HG03520 (cell line): Measurements from ENCODE around the gene FZD8.

Experiments
- ATAC-seq: cut with Tn5 transposase; IDR thresholded peaks from one replicate; pipeline ENCODE4 v1.9.1; 2021; ENCODE audit warnings: mild to moderate bottlenecking, moderate library complexity; ENCODE audit not compliant: unreplicated experiment

The FZD8 gene

DNA sequence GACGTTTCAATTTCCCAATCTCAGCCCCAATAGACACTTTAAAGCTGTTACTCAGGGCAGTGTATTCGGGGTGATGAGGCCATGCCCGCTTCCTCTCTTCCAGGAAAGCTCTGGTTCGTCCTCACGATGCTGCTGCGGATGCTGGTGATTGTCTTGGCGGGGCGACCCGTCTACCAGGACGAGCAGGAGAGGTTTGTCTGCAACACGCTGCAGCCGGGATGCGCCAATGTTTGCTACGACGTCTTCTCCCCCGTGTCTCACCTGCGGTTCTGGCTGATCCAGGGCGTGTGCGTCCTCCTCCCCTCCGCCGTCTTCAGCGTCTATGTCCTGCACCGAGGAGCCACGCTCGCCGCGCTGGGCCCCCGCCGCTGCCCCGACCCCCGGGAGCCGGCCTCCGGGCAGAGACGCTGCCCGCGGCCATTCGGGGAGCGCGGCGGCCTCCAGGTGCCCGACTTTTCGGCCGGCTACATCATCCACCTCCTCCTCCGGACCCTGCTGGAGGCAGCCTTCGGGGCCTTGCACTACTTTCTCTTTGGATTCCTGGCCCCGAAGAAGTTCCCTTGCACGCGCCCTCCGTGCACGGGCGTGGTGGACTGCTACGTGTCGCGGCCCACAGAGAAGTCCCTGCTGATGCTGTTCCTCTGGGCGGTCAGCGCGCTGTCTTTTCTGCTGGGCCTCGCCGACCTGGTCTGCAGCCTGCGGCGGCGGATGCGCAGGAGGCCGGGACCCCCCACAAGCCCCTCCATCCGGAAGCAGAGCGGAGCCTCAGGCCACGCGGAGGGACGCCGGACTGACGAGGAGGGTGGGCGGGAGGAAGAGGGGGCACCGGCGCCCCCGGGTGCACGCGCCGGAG lies 34.4 kb downstream of the FZD8 start:
- ATAC-seq: no peak

DNA sequence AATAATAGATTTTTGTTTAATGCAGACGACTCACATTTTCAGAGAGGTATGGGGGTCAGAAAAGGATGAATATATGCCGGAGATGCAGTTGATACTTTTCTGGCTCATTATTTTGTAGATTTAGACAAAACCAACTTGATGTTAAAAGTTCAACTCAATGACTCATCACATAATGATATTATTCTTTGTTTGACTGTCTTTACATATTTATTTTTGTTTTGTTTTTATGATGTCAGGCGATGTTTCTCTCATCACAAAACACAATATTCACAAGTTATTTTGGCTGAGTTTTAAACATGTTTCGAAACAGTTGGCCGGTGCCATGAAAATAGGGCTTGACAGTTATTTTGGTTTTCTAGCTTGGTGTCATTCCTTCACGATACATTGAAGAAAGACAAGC lies 35.7 kb downstream of the FZD8 start:
- ATAC-seq: no peak

DNA sequence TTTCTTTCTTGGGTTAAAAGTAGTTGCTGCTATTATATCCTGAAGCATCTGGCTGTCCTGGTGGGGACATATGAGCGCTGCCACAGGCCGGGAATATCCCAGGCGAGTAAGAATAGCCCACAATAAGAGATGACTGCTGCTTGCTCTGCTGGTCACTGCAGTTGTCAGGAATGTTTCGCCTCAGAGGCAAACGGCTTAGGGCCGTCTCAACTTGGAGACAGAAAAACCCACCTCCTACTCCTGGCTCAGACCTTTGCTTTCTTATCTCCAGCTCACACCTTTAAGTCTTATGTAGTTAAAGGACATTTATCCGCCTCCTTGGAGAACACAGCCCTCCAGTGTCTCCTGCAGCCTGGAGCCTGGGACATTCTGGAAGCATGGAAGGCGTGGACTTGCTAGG lies 36.9 kb downstream of the FZD8 start, which contains the start of gene GJD4:
Gene GJD4, plus strand, starts transcription at position 151 of the 400 bp plus-strand sequence. Its CDS starts 227 bp downstream, at position 378.
- no peak for ATAC-seq

DNA sequence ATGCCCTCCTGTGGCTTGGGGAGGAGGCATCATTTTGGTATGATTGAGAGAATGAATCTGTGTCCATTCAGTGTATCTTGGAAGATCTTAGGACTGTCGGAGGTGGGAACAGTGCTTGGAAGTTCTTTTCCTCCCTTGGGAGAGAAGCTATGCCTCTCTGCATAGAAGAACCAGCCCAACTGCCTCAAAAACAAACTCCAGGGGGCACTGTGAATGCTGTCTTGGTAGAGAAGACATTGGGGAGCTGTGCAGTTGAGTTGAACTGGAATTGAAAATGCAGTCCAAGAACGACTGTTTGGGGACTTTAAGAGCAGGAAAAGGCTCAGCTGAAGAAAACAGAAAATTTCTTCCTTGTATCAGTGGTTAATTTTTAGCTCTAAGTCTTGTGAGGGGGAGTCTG lies 41.9 kb downstream of the FZD8 start:
- no peak for ATAC-seq

- no peak for ATAC-seq
Observed at GRCh38 chr10:35598379-35598778, 43.7 kb downstream of the FZD8 start.

DNA sequence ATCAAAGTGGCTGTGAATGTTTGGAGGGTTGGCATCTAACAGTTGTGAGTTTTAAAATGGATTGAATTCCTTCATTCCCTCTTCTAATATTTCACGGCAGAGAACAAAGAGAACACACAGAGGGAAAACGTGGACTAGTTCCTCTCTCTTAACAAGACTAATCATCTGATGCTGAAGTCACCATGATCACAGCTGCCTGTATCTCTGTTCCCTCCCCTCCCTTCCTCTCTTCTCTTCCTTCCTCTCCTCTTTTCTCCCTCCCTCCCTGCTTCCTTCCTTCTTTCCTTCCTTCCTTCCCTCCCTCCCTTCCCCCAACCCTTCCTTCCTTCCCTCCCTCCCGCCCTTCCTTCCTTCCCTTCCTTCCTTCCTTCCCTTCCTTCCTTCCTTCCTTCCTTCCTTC lies 47.0 kb downstream of the FZD8 start:
- no peak for ATAC-seq

DNA sequence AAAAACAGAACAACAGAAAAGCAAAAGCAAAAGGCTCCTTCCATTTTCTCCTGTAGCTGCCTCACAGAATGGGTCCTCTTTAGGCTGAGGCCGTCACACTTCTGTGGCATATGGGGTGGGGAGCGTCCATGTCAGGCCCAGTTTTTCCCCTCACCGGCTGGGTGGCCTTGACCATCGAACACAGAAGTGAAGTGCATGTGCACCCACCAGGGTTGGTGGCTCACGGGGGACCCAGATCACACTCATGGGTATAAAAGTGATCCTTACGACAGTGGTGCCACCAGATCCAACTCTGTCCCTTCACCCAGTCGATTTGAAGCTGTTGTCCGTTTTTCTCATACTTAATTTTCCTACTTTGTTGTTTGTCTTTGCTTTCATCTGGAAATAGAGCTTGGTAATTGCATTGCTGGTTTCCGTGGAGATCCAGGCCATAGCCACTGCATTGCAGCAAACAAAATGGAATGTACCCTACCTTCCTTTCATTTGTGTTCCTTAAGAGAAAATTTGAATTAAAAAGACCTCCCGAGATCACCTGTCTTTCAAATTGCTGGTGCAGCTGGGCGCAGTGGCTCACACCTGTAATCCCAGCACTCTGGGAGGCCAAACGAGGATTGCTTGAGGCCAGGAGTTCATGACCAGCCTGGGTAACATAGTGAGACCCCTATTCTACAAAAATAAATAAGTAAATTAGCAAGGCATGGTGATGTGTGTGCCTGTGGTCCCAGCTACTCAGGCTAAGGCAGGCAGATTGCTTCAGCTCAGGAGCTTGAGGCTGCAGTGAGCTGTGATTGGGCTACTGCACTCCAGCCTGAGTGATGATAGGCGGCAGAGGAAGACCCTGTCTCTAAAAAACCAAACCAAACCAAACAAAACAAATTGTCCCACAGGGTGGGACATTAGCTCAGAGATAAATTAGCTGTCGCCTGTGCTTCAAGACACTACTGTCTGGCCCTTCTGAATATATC lies 47.7 kb downstream of the FZD8 start:
- ATAC-seq: no peak

DNA sequence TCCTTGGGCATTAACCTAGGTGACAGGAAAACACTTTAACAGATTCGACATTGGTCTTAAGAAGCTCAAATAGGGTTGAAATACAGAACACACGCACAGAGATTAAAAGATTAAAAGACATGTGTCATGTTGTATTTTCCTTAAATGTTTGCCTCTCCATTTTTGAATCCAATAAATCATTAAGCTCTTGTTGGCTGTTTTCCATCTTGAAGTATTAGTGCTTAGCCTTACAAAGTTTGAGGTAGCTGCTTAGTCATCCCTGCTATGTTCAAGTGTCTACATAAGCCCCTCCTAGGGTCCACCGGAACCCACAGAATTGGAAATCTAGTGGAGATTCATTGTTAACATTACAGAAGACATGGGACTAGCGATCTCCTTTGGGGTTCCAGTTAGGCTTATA lies 49.7 kb downstream of the FZD8 start:
- ATAC-seq: no peak

- no peak for ATAC-seq
Observed at GRCh38 chr10:35588836-35589235, 53.3 kb downstream of the FZD8 start.
